Neuronal stem cell (in vitro differentiated cells): Measurements from ENCODE around the gene CAMK4.

Source experiments
- DNase-seq: peaks from one replicate; pipeline ENCODE4 v3.0.0-alpha.2; 2013; ENCODE audit warnings: low spot score
- H2AFZ ChIP-seq: one replicate; pipeline ENCODE4 v1.6.1; 2013; ENCODE audit warnings: mild to moderate bottlenecking, low read length, inconsistent platforms
- H2AK5ac ChIP-seq: 2 replicates; pipeline ENCODE4 v1.6.1; 2013; ENCODE audit warnings: low read depth, mild to moderate bottlenecking, inconsistent platforms, low read length, moderate library complexity, mixed read lengths
- H2BK120ac ChIP-seq: 2 replicates; pipeline ENCODE4 v1.6.1; 2013; ENCODE audit warnings: low read depth, mild to moderate bottlenecking, inconsistent platforms, low read length, moderate library complexity, mixed read lengths
- H2BK12ac ChIP-seq: one replicate; pipeline ENCODE4 v1.6.1; 2013; ENCODE audit warnings: low read length, inconsistent platforms
- H2BK15ac ChIP-seq: 2 replicates; pipeline ENCODE4 v1.6.1; 2013; ENCODE audit warnings: mild to moderate bottlenecking, low read length, inconsistent platforms, mixed read lengths
- H2BK5ac ChIP-seq: one replicate; pipeline ENCODE4 v1.6.1; 2013; ENCODE audit warnings: inconsistent platforms, mild to moderate bottlenecking, low read length, moderate library complexity
- H3K14ac ChIP-seq: one replicate; pipeline ENCODE4 v1.6.1; 2013; ENCODE audit warnings: low read length, inconsistent platforms
- H3K18ac ChIP-seq: 2 replicates; pipeline ENCODE4 v1.6.1; 2013; ENCODE audit warnings: low read length, inconsistent platforms
- H3K23ac ChIP-seq: 2 replicates; pipeline ENCODE4 v1.6.1; 2013; ENCODE audit warnings: low read depth, mild to moderate bottlenecking, mixed read lengths, low read length, inconsistent platforms; ENCODE audit not compliant: poor library complexity
- H3K27ac ChIP-seq: replicated peaks from 3 replicates; pipeline ENCODE4 v1.5.1; 2013; ENCODE audit warnings: low read length, inconsistent platforms
- H3K27me3 ChIP-seq, 3 experiments: 2 replicates each; pipeline ENCODE4 v1.6.1; 2013; ENCODE audit warnings: low read length in 3 of 3, mild to moderate bottlenecking in 2 of 3, inconsistent platforms in 1 of 3, low read depth in 1 of 3, mixed read lengths in 1 of 3, moderate library complexity in 1 of 3; ENCODE audit not compliant: control insufficient read depth in 3 of 3, insufficient read depth in 3 of 3
- H3K36me3 ChIP-seq, 2 donors: replicated peaks in 1 of 2; 2 replicates each; pipeline ENCODE4 v1.6.1; 2013; ENCODE audit warnings: low read length in 2 of 2; ENCODE audit not compliant: control insufficient read depth in 2 of 2, insufficient read depth in 2 of 2
- H3K4ac ChIP-seq: 2 replicates; pipeline ENCODE4 v1.6.1; 2013; ENCODE audit warnings: inconsistent platforms, mild to moderate bottlenecking, low read length, moderate library complexity
- H3K4me1 ChIP-seq, 2 donors: 1 replicate in 1 of 2; 2 replicates in 1 of 2; pipeline ENCODE4 v1.6.1; 2013; ENCODE audit warnings: low read length in 2 of 2, low read depth in 1 of 2; ENCODE audit not compliant: control insufficient read depth in 2 of 2, insufficient read depth in 1 of 2
- H3K4me2 ChIP-seq: one replicate; pipeline ENCODE4 v1.6.1; 2013; ENCODE audit warnings: mild to moderate bottlenecking, low read length, inconsistent platforms; ENCODE audit not compliant: insufficient read depth, poor library complexity, severe bottlenecking
- H3K4me3 ChIP-seq, 2 donors: 2 replicates each; pipeline ENCODE4 v1.5.1; 2013; ENCODE audit warnings: low read length in 2 of 2, mild to moderate bottlenecking in 2 of 2, inconsistent platforms in 1 of 2, moderate library complexity in 1 of 2
- H3K79me1 ChIP-seq: one replicate; pipeline ENCODE4 v1.6.1; 2013; ENCODE audit warnings: low read depth, mild to moderate bottlenecking, inconsistent platforms, low read length, moderate library complexity
- H3K9ac ChIP-seq: one replicate; pipeline ENCODE4 v1.6.1; 2013; ENCODE audit warnings: mild to moderate bottlenecking, low read depth, low read length, inconsistent platforms; ENCODE audit not compliant: poor library complexity
- H3K9me3 ChIP-seq, 2 donors: replicated peaks in 1 of 2; 2 replicates each; pipeline versions ENCODE3 to v1.6.1; 2013; ENCODE audit warnings: low read length in 2 of 2, mild to moderate bottlenecking in 2 of 2, inconsistent platforms in 1 of 2, low read depth in 1 of 2, mixed read lengths in 1 of 2, moderate library complexity in 1 of 2; ENCODE audit not compliant: control insufficient read depth in 2 of 2, insufficient read depth in 1 of 2
- H4K8ac ChIP-seq: one replicate; pipeline ENCODE4 v1.6.1; 2013; ENCODE audit warnings: low read depth, mild to moderate bottlenecking, inconsistent platforms, low read length, moderate library complexity
- H4K91ac ChIP-seq: one replicate; pipeline ENCODE4 v1.6.1; 2013; ENCODE audit warnings: low read length, low read depth, mild to moderate bottlenecking, inconsistent platforms; ENCODE audit not compliant: poor library complexity
- WGBS, 2 donors: extraction: QIAGEN DNeasy Blood & Tissue Kit; methylation state at CpG; one replicate each; pipeline ENCODE4 v1.1.7; 2013; ENCODE audit warnings: missing lambda C conversion rate in 2 of 2, mixed read lengths in 1 of 2; ENCODE audit not compliant: insufficient read length in 2 of 2, insufficient replicate concordance in 1 of 2; ENCODE audit errors: extremely low coverage in 2 of 2; 5-methylcytosine and 5-hydroxymethylcytosine counted together

CAMK4 gene

DNA sequence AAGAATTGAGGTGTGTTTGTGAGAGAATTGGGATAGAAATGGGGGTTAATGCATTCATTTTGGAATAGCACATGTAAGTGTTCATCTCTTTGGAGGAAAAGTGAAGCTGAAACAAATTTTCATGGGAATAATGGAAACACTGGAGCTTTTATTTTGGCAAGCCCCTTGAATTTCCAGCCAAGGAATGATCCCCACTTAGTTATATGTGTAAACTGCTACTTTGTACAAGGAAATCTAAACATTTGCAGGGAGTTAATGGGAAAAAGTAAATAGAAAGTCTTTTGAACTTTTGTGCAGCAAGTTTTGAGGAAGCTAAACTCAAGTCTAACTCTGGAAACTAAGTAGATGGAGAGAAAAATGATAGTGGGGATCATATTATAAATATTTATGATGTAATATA is 44.1 kb downstream of the CAMK4 start:
- no peak for DNase-seq
- Histone ChIP-seq H2AFZ (no peak overlapping the region), H2BK5ac (no peak overlapping the region), H3K4me1 (no peaks in the 10 kb centered on the region), H3K4me2 (no peak overlapping the region), H3K14ac (no peak overlapping the region), H2BK12ac (no peak overlapping the region), H3K9me3 (no peaks in the 10 kb centered on the region), H3K4ac (no peak overlapping the region), H3K79me1 (peaks cover 1% of the 10 kb centered on the region), H4K8ac (no peak overlapping the region), H4K91ac (no peak overlapping the region), H2BK15ac (no peak overlapping the region), H3K27ac (no peak overlapping the region), H3K36me3 (no peaks in the 10 kb centered on the region), H2BK120ac (no peak overlapping the region), H3K4me3 (no peak overlapping the region), H3K18ac (no peak overlapping the region), H3K23ac (no peak overlapping the region), H2AK5ac (no peak overlapping the region), H3K27me3 (no peaks in the 10 kb centered on the region), H3K9ac (no peak overlapping the region)

DNA sequence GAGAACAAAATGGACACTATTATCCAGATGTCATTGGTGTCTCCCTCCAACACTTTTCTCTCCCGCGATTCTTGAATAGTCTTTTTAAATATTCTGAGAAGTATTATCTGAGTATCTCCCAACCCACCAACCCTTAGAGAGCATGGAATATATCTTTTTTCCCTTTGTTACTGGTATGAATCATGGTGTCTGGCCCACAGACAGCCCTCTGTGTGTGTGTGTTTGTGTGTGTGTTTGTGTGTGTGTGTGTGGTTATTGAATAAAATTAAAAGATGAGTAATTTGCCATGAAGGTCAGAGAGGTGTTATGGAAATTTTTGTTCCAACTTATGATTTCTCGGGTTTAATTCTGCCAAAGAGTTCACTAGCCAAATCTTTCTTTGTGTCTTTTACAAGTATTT is 47.7 kb downstream of the CAMK4 start:
- H2AK5ac ChIP-seq: no peak overlapping the region
- no peak overlapping the region for H3K27ac ChIP-seq
- no CpG with 5 or more reads among the region's 3 CpGs for WGBS, 2 donors
- no peak overlapping the region for H3K14ac ChIP-seq
- no peak overlapping the region for H4K91ac ChIP-seq
- H3K23ac ChIP-seq: no peak overlapping the region
- no peak overlapping the region for H2AFZ ChIP-seq
- H3K9me3 ChIP-seq: no peaks in the 10 kb centered on the region
- H3K4me2 ChIP-seq: no peak overlapping the region
- H3K18ac ChIP-seq: no peak overlapping the region
- no peak overlapping the region for H2BK15ac ChIP-seq
- no peak overlapping the region for H3K4me3 ChIP-seq
- H2BK120ac ChIP-seq: no peak overlapping the region
- no peaks in the 10 kb centered on the region for H3K79me1 ChIP-seq
- H3K36me3 ChIP-seq: no peaks in the 10 kb centered on the region
- H3K4me1 ChIP-seq: no peaks in the 10 kb centered on the region
- no peak overlapping the region for H2BK12ac ChIP-seq
- H3K9ac ChIP-seq: no peak overlapping the region
- no peak overlapping the region for H2BK5ac ChIP-seq
- no peak overlapping the region for H4K8ac ChIP-seq
- H3K27me3 ChIP-seq: no peaks in the 10 kb centered on the region
- no peak overlapping the region for H3K4ac ChIP-seq
- DNase-seq: no peak

DNA sequence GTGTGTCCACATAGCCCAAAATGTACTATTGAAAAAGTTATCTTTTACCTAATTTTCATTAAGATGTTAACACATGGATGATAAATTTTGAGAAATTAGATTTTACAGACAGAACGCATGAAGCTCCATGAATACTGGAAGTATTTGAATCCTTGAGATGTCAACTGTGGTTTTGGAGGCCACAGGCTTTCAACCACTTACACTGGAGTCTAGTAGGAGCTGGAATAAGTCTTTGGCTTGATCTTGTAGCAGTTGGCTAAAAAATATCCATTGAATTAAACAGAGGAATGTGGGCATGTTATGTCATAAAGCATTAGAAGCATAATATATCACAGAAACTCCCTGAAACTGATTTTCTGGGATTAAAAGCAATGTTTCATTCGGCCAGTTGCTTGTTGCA is 52.9 kb downstream of the CAMK4 start:
- no peak overlapping the region for H3K14ac ChIP-seq
- H2BK15ac ChIP-seq: no peak overlapping the region
- H2BK5ac ChIP-seq: no peak overlapping the region
- no peaks in the 10 kb centered on the region for H3K36me3 ChIP-seq
- H4K91ac ChIP-seq: no peak overlapping the region
- H2BK120ac ChIP-seq: no peak overlapping the region
- no peak overlapping the region for H3K18ac ChIP-seq
- no CpG with 5 or more reads among the region's 2 CpGs for WGBS, 2 donors
- H2AFZ ChIP-seq: no peak overlapping the region
- H3K27me3 ChIP-seq: no peaks in the 10 kb centered on the region
- H3K4me3 ChIP-seq: no peak overlapping the region
- H3K9ac ChIP-seq: no peak overlapping the region
- H3K79me1 ChIP-seq: no peaks in the 10 kb centered on the region
- H3K23ac ChIP-seq: no peak overlapping the region
- no peak overlapping the region for H2AK5ac ChIP-seq
- no peak for DNase-seq
- no peak overlapping the region for H2BK12ac ChIP-seq
- H4K8ac ChIP-seq: no peak overlapping the region
- no peak overlapping the region for H3K4ac ChIP-seq
- peaks cover 0 to 2% of the 10 kb centered on the region in 2 donors for H3K4me1 ChIP-seq
- H3K4me2 ChIP-seq: no peak overlapping the region
- no peak overlapping the region for H3K27ac ChIP-seq
- no peaks in the 10 kb centered on the region for H3K9me3 ChIP-seq

DNA sequence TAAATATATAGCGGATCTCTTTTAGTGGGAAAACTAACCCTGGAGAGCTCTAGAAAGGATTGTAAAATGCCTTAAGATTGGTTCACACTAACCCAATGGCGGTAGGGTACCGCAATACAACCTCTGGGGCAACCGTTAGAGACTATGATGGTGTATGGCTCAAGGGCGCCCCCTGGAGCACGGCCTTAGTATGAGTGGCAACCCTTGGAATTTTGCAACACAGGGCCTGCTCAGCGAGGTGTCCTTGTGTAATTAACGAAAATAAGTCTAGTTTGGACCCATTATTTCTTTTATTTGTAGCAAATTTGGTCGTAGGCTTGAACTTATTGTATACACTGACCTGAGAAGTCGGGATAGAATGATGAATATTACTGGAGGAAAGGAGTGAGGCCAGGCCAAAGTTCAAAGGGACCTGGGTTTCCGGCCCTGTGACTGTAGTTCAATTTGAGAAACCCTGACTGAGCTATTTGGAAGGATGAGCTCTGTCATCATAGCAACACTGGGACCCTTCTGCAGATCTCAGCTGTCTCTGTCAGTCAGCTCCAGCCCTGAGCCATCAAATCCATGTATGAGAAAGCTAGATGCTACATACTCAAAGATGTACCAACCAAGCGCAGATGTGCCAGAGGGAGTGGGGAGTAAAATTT is 54.8 kb downstream of the CAMK4 start:
- Histone ChIP-seq H4K8ac (no peak overlapping the region), H3K18ac (no peak overlapping the region), H4K91ac (no peak overlapping the region), H3K4me3 (no peak overlapping the region), H3K9me3 (no peaks in the 10 kb centered on the region), H3K14ac (no peak overlapping the region), H2AFZ (no peak overlapping the region), H2BK15ac (no peak overlapping the region), H3K27me3 (no peaks in the 10 kb centered on the region), H2BK120ac (no peak overlapping the region), H3K27ac (no peak overlapping the region), H3K4ac (no peak overlapping the region), H2BK5ac (no peak overlapping the region), H3K36me3 (no peaks in the 10 kb centered on the region), H2AK5ac (no peak overlapping the region), H3K79me1 (no peaks in the 10 kb centered on the region), H3K9ac (no peak overlapping the region), H3K23ac (no peak overlapping the region), H3K4me1 (peaks cover 0 to 2% of the 10 kb centered on the region in 2 donors), H2BK12ac (no peak overlapping the region), H3K4me2 (no peak overlapping the region)
- no CpG with 5 or more reads among the region's 12 CpGs for WGBS, 2 donors
- DNase-seq: peak; percentile 63
